Measurements from ENCODE around the gene IRGQ. TPM values are rescaled to one million over a fixed set of nuclear protein-coding genes. Genes with fewer than 3 reads are reported as not detected.

The IRGQ gene
- total and polyA plus RNA-seq, 2 donors (not counting 3 experiments of a cell fraction or from before 2014, with no cell fraction given): 15.8 to 33.2 TPM

DNA sequence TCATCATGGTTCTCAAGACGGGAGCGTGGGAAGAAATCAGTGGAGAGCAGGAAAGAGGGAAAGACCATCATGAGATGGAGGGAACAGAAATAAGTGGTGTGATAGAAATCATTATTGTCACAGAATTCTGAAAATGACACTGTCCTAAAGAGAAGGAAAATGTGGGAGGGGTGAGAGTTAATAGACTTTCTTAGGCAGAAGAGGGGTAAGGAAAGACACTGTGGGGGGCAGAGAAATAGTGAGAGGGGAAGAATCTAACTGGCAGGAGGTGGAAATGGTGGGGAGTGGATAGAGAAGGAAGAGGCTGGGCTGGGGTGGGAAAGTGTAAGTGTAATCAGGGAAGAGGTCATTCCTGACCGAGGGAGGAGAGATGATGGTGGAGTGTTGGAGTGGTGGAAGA is 17.1 kb downstream of the IRGQ start:
- ChIA-PET POLR2A (no interaction called here), CTCF (interaction anchor here (1.2 to 2.7 kb wide), 2 partner anchors 16 to 24 kb away, joined by 6 to 9 read pairs; no protein-coding TSS in a partner anchor)
- BruUV-seq (replicated peaks): no TSS peak
- Histone ChIP-seq H2AFZ (ENCODE audit: low read depth, low read length) (no peak overlapping the region), H3K27ac (ENCODE audit: insufficient read depth, low read depth, low read length) (no peak overlapping the region), H3K9me1 (replicated peaks; ENCODE audit: control insufficient read depth, extremely low read depth, insufficient read depth, low read length) (no peaks in the 10 kb centered on the region), H3K36me3 (ENCODE audit: control insufficient read depth in 2 of 2, extremely low read depth in 1 of 2, insufficient read depth in 2 of 2, low read length in 2 of 2) (no peaks in the 10 kb centered on the region), H3K4me1 (ENCODE audit: control insufficient read depth, extremely low read depth, insufficient read depth, low read length) (peaks cover 7% of the 10 kb centered on the region), H3K27me3 (ENCODE audit: control insufficient read depth in 2 of 2, insufficient read depth in 2 of 2, low read length in 2 of 2) (no peaks in the 10 kb centered on the region), H3K9ac (replicated peaks; ENCODE audit: extremely low read depth, insufficient read depth, low read length) (no peak overlapping the region), H4K20me1 (replicated peaks; ENCODE audit: control insufficient read depth, extremely low read depth, insufficient read depth, low read length) (no peaks in the 10 kb centered on the region), H3K4me3 (replicated peaks in 1 of 3; ENCODE audit: insufficient read depth in 1 of 3, low read depth in 1 of 3, low read length in 3 of 3) (no peak overlapping the region), H3K4me2 (ENCODE audit: insufficient read depth, low read length) (no peak overlapping the region), H3K79me2 (ENCODE audit: control insufficient read depth, insufficient read depth, low read length) (no peaks in the 10 kb centered on the region), H3K9me3 (replicated peaks; ENCODE audit: control insufficient read depth, insufficient read depth, low read length) (no peaks in the 10 kb centered on the region)
- intact Hi-C loops (cut with micrococcal nuclease) (no loop called here), dilution Hi-C loops (cut with MboI; ENCODE audit: extremely low pct_ligation_motif_present, low sequenced_read_pairs) (no loop called here)
- TF ChIP-seq POLR2A (IDR thresholded peaks at IDR 0.05; ENCODE audit: low read depth, low read length) (no peak), JUN (IDR thresholded peaks at IDR 0.05; ENCODE audit: borderline replicate concordance, insufficient read depth, insufficient read length, low read depth) (no peak)
- TF ChIP-seq, protein P1, sequence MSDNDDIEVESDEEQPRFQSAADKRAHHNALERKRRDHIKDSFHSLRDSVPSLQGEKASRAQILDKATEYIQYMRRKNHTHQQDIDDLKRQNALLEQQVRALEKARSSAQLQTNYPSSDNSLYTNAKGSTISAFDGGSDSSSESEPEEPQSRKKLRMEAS (IDR thresholded peaks at IDR 0.05; ENCODE audit: insufficient read depth, insufficient read length): no peak
- DNase-seq (ENCODE audit: low read depth, low spot score): no peak
- no peak for FAIRE-seq

DNA sequence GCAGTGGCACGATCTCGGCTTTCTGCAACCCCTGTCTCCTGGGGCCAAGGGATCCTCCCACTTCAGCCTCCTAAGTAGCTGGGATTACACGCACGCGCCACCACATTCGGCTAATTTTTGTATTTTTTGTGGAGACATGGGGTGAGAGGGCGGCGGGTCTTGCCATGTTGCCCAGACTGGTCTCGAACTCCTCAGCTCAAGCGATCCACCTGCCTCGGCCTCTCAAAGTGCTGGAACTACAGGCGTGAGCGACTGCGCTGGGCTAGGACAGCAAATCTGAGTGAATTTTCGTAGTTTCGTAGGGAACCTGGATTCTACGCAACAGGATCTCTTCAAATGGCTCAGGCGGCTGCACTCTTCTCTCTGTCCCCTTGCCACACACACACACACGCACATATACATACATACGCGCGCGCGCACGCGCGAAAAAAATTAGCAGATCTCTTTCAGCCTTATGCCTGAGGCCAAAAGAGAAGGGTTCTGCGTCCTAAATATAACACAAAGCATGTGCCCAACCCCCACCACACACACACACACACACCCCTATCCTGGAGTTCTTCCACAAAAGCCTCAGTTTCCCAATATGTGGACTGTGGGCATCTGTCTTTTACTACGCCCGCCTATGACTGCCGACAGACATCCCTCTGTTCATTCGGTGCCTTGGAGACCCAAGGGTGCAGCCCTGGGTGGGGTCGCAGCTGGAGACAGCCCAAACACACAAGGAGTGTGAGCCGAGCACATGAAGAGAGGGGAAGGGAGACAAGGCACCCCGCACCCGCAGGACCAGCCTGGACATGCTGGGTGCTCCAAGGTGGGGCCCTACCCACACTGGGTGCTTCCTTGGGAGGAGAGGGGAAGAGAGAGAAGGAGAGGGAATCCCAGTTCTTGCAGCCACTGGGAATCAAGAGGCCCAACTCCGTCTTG is 19.7 kb downstream of the IRGQ start:
- CTCF ChIA-PET: interaction anchor here (2.9 to 4.2 kb wide), 3 partner anchors 18 to 41 kb away, joined by 11 to 31 read pairs (median 16); no protein-coding TSS in a partner anchor
- peaks cover 7% of the 10 kb centered on the region for H3K4me1 ChIP-seq (ENCODE audit: control insufficient read depth, extremely low read depth, insufficient read depth, low read length)

More for the DNA sequence above, 19.7 kb downstream of the IRGQ start:
- Histone ChIP-seq H3K27me3 (ENCODE audit: control insufficient read depth in 2 of 2, insufficient read depth in 2 of 2, low read length in 2 of 2) (no peaks in the 10 kb centered on the region), H2AFZ (ENCODE audit: low read depth, low read length) (peak overlapping the region; percentile 68), H3K27ac (ENCODE audit: insufficient read depth, low read depth, low read length) (peak overlapping the region; percentile 35), H3K9ac (replicated peaks; ENCODE audit: extremely low read depth, insufficient read depth, low read length) (peak overlapping the region; percentile 33), H3K4me3 (replicated peaks in 1 of 3; ENCODE audit: insufficient read depth in 1 of 3, low read depth in 1 of 3, low read length in 3 of 3) (peak overlapping the region in 2 of 3 experiments; percentile 10 to 86), H3K4me2 (ENCODE audit: insufficient read depth, low read length) (peak overlapping the region; percentile 47), H4K20me1 (replicated peaks; ENCODE audit: control insufficient read depth, extremely low read depth, insufficient read depth, low read length) (no peaks in the 10 kb centered on the region), H3K36me3 (ENCODE audit: control insufficient read depth in 2 of 2, extremely low read depth in 1 of 2, insufficient read depth in 2 of 2, low read length in 2 of 2) (no peaks in the 10 kb centered on the region), H3K9me3 (replicated peaks; ENCODE audit: control insufficient read depth, insufficient read depth, low read length) (no peaks in the 10 kb centered on the region), H3K79me2 (ENCODE audit: control insufficient read depth, insufficient read depth, low read length) (no peaks in the 10 kb centered on the region), H3K9me1 (replicated peaks; ENCODE audit: control insufficient read depth, extremely low read depth, insufficient read depth, low read length) (no peaks in the 10 kb centered on the region)
- POLR2A ChIA-PET: interaction anchor here (1.2 kb wide), 1 partner anchor 21 kb away, joined by 3 read pairs; no protein-coding TSS in a partner anchor
- BruUV-seq (replicated peaks): no TSS peak
- dilution Hi-C loops (cut with MboI; ENCODE audit: extremely low pct_ligation_motif_present, low sequenced_read_pairs) (no loop called here), intact Hi-C loops (cut with micrococcal nuclease) (loop anchor here (1.0 kb wide), 3 partner anchors 20 to 43 kb away; partner anchors contain the start of genes IRGQ, ZNF428 and ZNF576)
- DNase-seq (ENCODE audit: low read depth, low spot score) (peak; percentile 8), FAIRE-seq (no peak)
- TF ChIP-seq, protein P2, sequence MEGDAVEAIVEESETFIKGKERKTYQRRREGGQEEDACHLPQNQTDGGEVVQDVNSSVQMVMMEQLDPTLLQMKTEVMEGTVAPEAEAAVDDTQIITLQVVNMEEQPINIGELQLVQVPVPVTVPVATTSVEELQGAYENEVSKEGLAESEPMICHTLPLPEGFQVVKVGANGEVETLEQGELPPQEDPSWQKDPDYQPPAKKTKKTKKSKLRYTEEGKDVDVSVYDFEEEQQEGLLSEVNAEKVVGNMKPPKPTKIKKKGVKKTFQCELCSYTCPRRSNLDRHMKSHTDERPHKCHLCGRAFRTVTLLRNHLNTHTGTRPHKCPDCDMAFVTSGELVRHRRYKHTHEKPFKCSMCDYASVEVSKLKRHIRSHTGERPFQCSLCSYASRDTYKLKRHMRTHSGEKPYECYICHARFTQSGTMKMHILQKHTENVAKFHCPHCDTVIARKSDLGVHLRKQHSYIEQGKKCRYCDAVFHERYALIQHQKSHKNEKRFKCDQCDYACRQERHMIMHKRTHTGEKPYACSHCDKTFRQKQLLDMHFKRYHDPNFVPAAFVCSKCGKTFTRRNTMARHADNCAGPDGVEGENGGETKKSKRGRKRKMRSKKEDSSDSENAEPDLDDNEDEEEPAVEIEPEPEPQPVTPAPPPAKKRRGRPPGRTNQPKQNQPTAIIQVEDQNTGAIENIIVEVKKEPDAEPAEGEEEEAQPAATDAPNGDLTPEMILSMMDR (IDR thresholded peaks at IDR 0.05; ENCODE audit: extremely low read depth in 1 of 2, insufficient read depth in 1 of 2, low read depth in 1 of 2, low read length in 2 of 2): no peak
- no peak for TF ChIP-seq MYC (IDR thresholded peaks at IDR 0.05; ENCODE audit: low read depth, low read length)
- TF ChIP-seq FOS (IDR thresholded peaks at IDR 0.05; ENCODE audit: borderline replicate concordance, insufficient read depth, low read length): no peak
- no peak for TF ChIP-seq POLR2A (IDR thresholded peaks at IDR 0.05; ENCODE audit: low read depth, low read length)
- no peak for TF ChIP-seq GATA2 (IDR thresholded peaks at IDR 0.05; ENCODE audit: insufficient read depth, insufficient read length, low read depth, low read length)
- TF ChIP-seq, protein P1 (IDR thresholded peaks at IDR 0.05; ENCODE audit: insufficient read depth, insufficient read length): no peak
- no peak for TF ChIP-seq EZH2 (IDR thresholded peaks at IDR 0.05; ENCODE audit: borderline replicate concordance, low read depth, low read length, severe bottlenecking)
- no peak for TF ChIP-seq JUN (IDR thresholded peaks at IDR 0.05; ENCODE audit: borderline replicate concordance, insufficient read depth, insufficient read length, low read depth)
- TF ChIP-seq POLR2AphosphoS5 (IDR thresholded peaks at IDR 0.05; ENCODE audit: insufficient read depth, low read depth, low read length): no peak
